ENCODE measurements around the gene KRT16. TPM values are rescaled to one million over a fixed set of nuclear protein-coding genes. Genes with fewer than 3 reads are reported as not detected.
A peak's percentile ranks its signal among the peaks of the same experiment; 100 is the strongest.
"Not testable (repeated sequence)": the region's sequence is repeated elsewhere in the genome, so short reads cannot be mapped to it uniquely, and the experiment has no call there.

Gene KRT16
- total RNA-seq, 1 donor = 4.3 TPM

- DNase-seq (ENCODE audit: insufficient read length, low spot score, missing footprints) = no peak
- no peaks in the 10 kb centered on the region for H4K20me1 ChIP-seq (ENCODE audit: insufficient read depth, low read length)
- H3K4me3 ChIP-seq (ENCODE audit: insufficient read depth, low read length) = no peak within 1 kb of the TSS
- no peak within 1 kb of the TSS for H3K27ac ChIP-seq (ENCODE audit: low read depth, low read length)
- no peaks in the 10 kb centered on the region for H3K36me3 ChIP-seq (ENCODE audit: insufficient read depth, low read length)
- H3K27me3 ChIP-seq (ENCODE audit: insufficient read depth, low read length) = no peaks in the 10 kb centered on the region
- peaks cover 15% of the 10 kb centered on the region for H3K4me1 ChIP-seq (ENCODE audit: insufficient read depth, low read length)
- no peaks in the 10 kb centered on the region for H3K79me2 ChIP-seq (ENCODE audit: insufficient read depth, low read length)
- no peaks in the 10 kb centered on the region for H3K9me3 ChIP-seq (ENCODE audit: low read depth, low read length)
- H3K4me2 ChIP-seq (ENCODE audit: insufficient read depth, low read length) = no peak within 1 kb of the TSS
- no peak for TF ChIP-seq CTCF (IDR thresholded peaks at IDR 0.05; ENCODE audit: extremely low read depth, low read depth, low read length)
- no peak within 1 kb of the TSS for H2AFZ ChIP-seq (ENCODE audit: low read length)
Observed at GRCh38 chr17:41624208-41625101, 11.9 kb upstream of the KRT16 start, which contains the start of gene KRT17. Gene KRT17 (minus strand): TSS chr17:41624575. CDS start chr17:41624509, 66 bp downstream.

- not testable (repeated sequence) for H3K27ac ChIP-seq (ENCODE audit: low read depth, low read length); H3K79me2 ChIP-seq (ENCODE audit: insufficient read depth, low read length); H3K36me3 ChIP-seq (ENCODE audit: insufficient read depth, low read length); H2AFZ ChIP-seq (ENCODE audit: low read length); DNase-seq (ENCODE audit: insufficient read length, low spot score, missing footprints); H3K9me3 ChIP-seq (ENCODE audit: low read depth, low read length); H3K27me3 ChIP-seq (ENCODE audit: insufficient read depth, low read length); H4K20me1 ChIP-seq (ENCODE audit: insufficient read depth, low read length); H3K4me2 ChIP-seq (ENCODE audit: insufficient read depth, low read length); H3K4me3 ChIP-seq (ENCODE audit: insufficient read depth, low read length)
- peaks cover 15% of the 10 kb centered on the region for H3K4me1 ChIP-seq (ENCODE audit: insufficient read depth, low read length)
Observed at GRCh38 chr17:41623184-41623861, 10.8 kb upstream of the KRT16 start.

- not testable (repeated sequence) for H3K79me2 ChIP-seq (ENCODE audit: insufficient read depth, low read length); H3K9me3 ChIP-seq (ENCODE audit: low read depth, low read length); H2AFZ ChIP-seq (ENCODE audit: low read length); H3K27ac ChIP-seq (ENCODE audit: low read depth, low read length); H3K4me3 ChIP-seq (ENCODE audit: insufficient read depth, low read length); H3K27me3 ChIP-seq (ENCODE audit: insufficient read depth, low read length); H3K36me3 ChIP-seq (ENCODE audit: insufficient read depth, low read length); H3K4me2 ChIP-seq (ENCODE audit: insufficient read depth, low read length); H4K20me1 ChIP-seq (ENCODE audit: insufficient read depth, low read length)
- peaks cover 15% of the 10 kb centered on the region for H3K4me1 ChIP-seq (ENCODE audit: insufficient read depth, low read length)
- peak; percentile 34 for DNase-seq (ENCODE audit: insufficient read length, low spot score, missing footprints)
Observed at GRCh38 chr17:41622340-41623183, 10.0 kb upstream of the KRT16 start.

- Histone ChIP-seq H3K4me1 (ENCODE audit: insufficient read depth, low read length) (peaks cover 15% of the 10 kb centered on the region), H3K79me2 (ENCODE audit: insufficient read depth, low read length) (no peaks in the 10 kb centered on the region), H3K4me2 (ENCODE audit: insufficient read depth, low read length) (no peak overlapping the region), H3K27me3 (ENCODE audit: insufficient read depth, low read length) (no peaks in the 10 kb centered on the region), H3K4me3 (ENCODE audit: insufficient read depth, low read length) (no peak overlapping the region), H4K20me1 (ENCODE audit: insufficient read depth, low read length) (no peaks in the 10 kb centered on the region), H3K9me3 (ENCODE audit: low read depth, low read length) (no peaks in the 10 kb centered on the region), H3K27ac (ENCODE audit: low read depth, low read length) (no peak overlapping the region), H3K36me3 (ENCODE audit: insufficient read depth, low read length) (no peaks in the 10 kb centered on the region), H2AFZ (ENCODE audit: low read length) (no peak overlapping the region)
- TF ChIP-seq CTCF (IDR thresholded peaks at IDR 0.05; ENCODE audit: extremely low read depth, low read depth, low read length) = no peak
- no peak for DNase-seq (ENCODE audit: insufficient read length, low spot score, missing footprints)
Observed at GRCh38 chr17:41621916-41622315, 9.3 kb upstream of the KRT16 start.

GRCh38 chr17:41621435-41621817, 8.9 kb upstream of the KRT16 start:
- H3K4me1 ChIP-seq (ENCODE audit: insufficient read depth, low read length) = peaks cover 15% of the 10 kb centered on the region
- H2AFZ ChIP-seq (ENCODE audit: low read length) = peak overlapping the region; percentile 62
- not testable (repeated sequence) for H3K79me2 ChIP-seq (ENCODE audit: insufficient read depth, low read length); H3K4me2 ChIP-seq (ENCODE audit: insufficient read depth, low read length); H3K27me3 ChIP-seq (ENCODE audit: insufficient read depth, low read length); H3K9me3 ChIP-seq (ENCODE audit: low read depth, low read length); H3K4me3 ChIP-seq (ENCODE audit: insufficient read depth, low read length); H4K20me1 ChIP-seq (ENCODE audit: insufficient read depth, low read length); DNase-seq (ENCODE audit: insufficient read length, low spot score, missing footprints); H3K27ac ChIP-seq (ENCODE audit: low read depth, low read length); H3K36me3 ChIP-seq (ENCODE audit: insufficient read depth, low read length)

All from osteoblast (primary cell).